HL-60 (cell line): ENCODE data around the gene SPATS2L.

Source experiments
- DNase-seq, 2 experiments: peaks; one replicate each; pipeline ENCODE4 v3.0.0-alpha.2; 2010 to 2020; ENCODE audit warnings: low read depth in 1 of 2, low spot score in 1 of 2
- H3K27ac ChIP-seq: fragments of 250-450 bp; sonication (Bioruptor Pico); replicated peaks from 2 replicates; pipeline ENCODE4 v1.5.1; 2020; ENCODE audit warnings: mild to moderate bottlenecking, moderate library complexity
- H3K27me3 ChIP-seq: fragments of 250-450 bp; sonication (Bioruptor Pico); 2 replicates; pipeline ENCODE4 v1.5.1; 2021; ENCODE audit warnings: mild to moderate bottlenecking, moderate library complexity; ENCODE audit not compliant: insufficient read depth, poor library complexity, severe bottlenecking
- H3K4me3 ChIP-seq: replicated peaks from 2 replicates; pipeline ENCODE4 v1.5.1; 2011; ENCODE audit warnings: mild to moderate bottlenecking, control low read depth, low read length; ENCODE audit not compliant: insufficient read depth
- CTCF ChIP-seq: IDR thresholded peaks from one replicate; pipeline ENCODE4 v1.5.1; 2011; ENCODE audit warnings: low read length, control low read depth, inconsistent platforms; ENCODE audit not compliant: insufficient read depth
- GABPA ChIP-seq: IDR thresholded peaks from 2 replicates; pipeline ENCODE4 v1.6.1; 2012; ENCODE audit warnings: low read depth
- POLR2AphosphoS5 ChIP-seq: IDR thresholded peaks from 2 replicates; pipeline ENCODE4 v1.6.1; 2012; ENCODE audit warnings: low read depth
- REST ChIP-seq: IDR thresholded peaks from 2 replicates; pipeline ENCODE4 v1.6.1; 2012; ENCODE audit warnings: low read depth; ENCODE audit not compliant: insufficient replicate concordance
- SPI1 ChIP-seq: IDR thresholded peaks from 2 replicates; pipeline ENCODE4 v1.6.1; 2012; ENCODE audit warnings: low read depth, mild to moderate bottlenecking, borderline replicate concordance

SPATS2L gene

GRCh38 chr2:200351815-200352214 is 45.3 kb downstream of the SPATS2L start:
- TF ChIP-seq POLR2AphosphoS5 (no peak), REST (no peak), GABPA (no peak), SPI1 (no peak), CTCF (no peak)
- no peak for DNase-seq
- Histone ChIP-seq H3K27me3 (peaks cover 2% of the 10 kb centered on the region), H3K27ac (no peak overlapping the region), H3K4me3 (no peak overlapping the region)

DNA sequence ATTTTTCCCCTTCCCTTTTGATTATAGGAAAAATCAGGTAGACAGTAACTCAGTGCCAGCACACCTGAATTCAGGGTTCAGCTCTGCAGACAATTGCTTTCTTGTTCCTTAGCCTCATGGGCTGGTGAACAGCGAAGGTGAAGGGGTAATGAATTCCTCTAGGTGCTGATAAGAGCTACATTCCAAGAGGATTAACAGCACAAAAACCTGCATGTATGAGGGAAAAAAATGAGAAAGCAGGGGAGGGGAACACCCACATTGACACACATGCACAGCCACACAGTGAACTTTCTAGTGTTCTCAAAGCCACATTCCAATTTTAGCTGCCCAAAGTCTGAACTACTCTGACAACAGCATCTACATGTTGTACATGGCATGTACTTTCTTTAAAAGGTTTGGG is 46.1 kb downstream of the SPATS2L start:
- TF ChIP-seq SPI1, result no peak
- TF ChIP-seq POLR2AphosphoS5, result no peak
- TF ChIP-seq GABPA, result no peak
- no peak for TF ChIP-seq REST
- TF ChIP-seq CTCF, result no peak
- no peak for DNase-seq
- Histone ChIP-seq H3K27ac (no peak overlapping the region), H3K27me3 (peaks cover 4% of the 10 kb centered on the region), H3K4me3 (no peak overlapping the region)

DNA sequence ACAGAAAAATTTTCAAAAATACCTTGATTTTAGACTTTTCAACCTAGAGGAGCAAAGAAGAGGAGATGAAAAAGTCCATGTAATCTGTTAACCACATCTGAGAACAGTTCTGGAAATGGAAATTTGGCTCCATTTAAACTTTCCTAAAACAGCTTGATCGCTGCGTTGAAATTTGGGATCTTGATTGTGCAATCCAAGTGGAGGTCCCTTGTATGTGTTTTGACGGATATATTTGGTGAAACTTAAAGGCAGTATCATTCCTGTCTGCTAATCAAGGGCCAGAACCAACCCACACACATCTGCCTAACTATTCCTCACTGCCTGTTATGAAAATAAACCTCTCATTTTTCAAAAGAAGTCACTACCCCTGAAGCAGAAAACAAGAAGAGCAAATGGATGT is 46.6 kb downstream of the SPATS2L start:
- H3K4me3 ChIP-seq, result no peak overlapping the region
- TF ChIP-seq GABPA, result no peak
- TF ChIP-seq CTCF, result no peak
- no peak for TF ChIP-seq SPI1
- TF ChIP-seq POLR2AphosphoS5, result no peak
- no peak for TF ChIP-seq REST
- H3K27ac ChIP-seq, result no peak overlapping the region
- no peak for DNase-seq
- H3K27me3 ChIP-seq, result peaks cover 8% of the 10 kb centered on the region
